ENCODE data around the gene KCNT1.
"Not testable (repeated sequence)": the region's sequence is repeated elsewhere in the genome, so short reads cannot be mapped to it uniquely, and the experiment has no call there.

The KCNT1 gene

GRCh38 chr9:135701959-135702721, at the start of gene KCNT1:
KCNT1 (plus strand) TSS chr9:135702185; CDS start chr9:135702259, 74 bp downstream.
- peak; percentile 29 for DNase-seq

- no peak for DNase-seq
Measured at GRCh38 chr9:135655317-135655716, 46.7 kb upstream of the KCNT1 start.

GRCh38 chr9:135657416-135657815, 44.6 kb upstream of the KCNT1 start:
- DNase-seq = no peak

- no peak for DNase-seq
Measured at GRCh38 chr9:135659252-135659651, 42.7 kb upstream of the KCNT1 start.

- DNase-seq = no peak
Measured at GRCh38 chr9:135660407-135660806, 41.6 kb upstream of the KCNT1 start.

- DNase-seq = no peak
Measured at GRCh38 chr9:135661816-135662560, 40.0 kb upstream of the KCNT1 start.

GRCh38 chr9:135662758-135663450, 39.1 kb upstream of the KCNT1 start, which contains the start of gene LCN9:
LCN9 (plus strand) TSS chr9:135663309; CDS start chr9:135663322, 13 bp downstream.
- DNase-seq = no peak

GRCh38 chr9:135663451-135663770, 38.6 kb upstream of the KCNT1 start:
- DNase-seq = no peak

GRCh38 chr9:135663857-135664256, 38.1 kb upstream of the KCNT1 start:
- DNase-seq = no peak

GRCh38 chr9:135664266-135664665, 37.7 kb upstream of the KCNT1 start:
- no peak for DNase-seq

GRCh38 chr9:135664801-135665794, 36.9 kb upstream of the KCNT1 start:
- DNase-seq = no peak

GRCh38 chr9:135665795-135666189, 36.2 kb upstream of the KCNT1 start:
- no peak for DNase-seq

- no peak for DNase-seq
Measured at GRCh38 chr9:135666534-135667462, 35.2 kb upstream of the KCNT1 start.

- no peak for DNase-seq
Measured at GRCh38 chr9:135667463-135668001, 34.5 kb upstream of the KCNT1 start.

- not testable (repeated sequence) for DNase-seq
Measured at GRCh38 chr9:135669018-135669417, 33.0 kb upstream of the KCNT1 start.

- DNase-seq = no peak
Measured at GRCh38 chr9:135669616-135670285, 32.2 kb upstream of the KCNT1 start.

- DNase-seq = no peak
Measured at GRCh38 chr9:135670721-135671590, 31.0 kb upstream of the KCNT1 start.

- DNase-seq = no peak
Measured at GRCh38 chr9:135671591-135672041, 30.4 kb upstream of the KCNT1 start.

- not testable (repeated sequence) for DNase-seq
Measured at GRCh38 chr9:135672786-135673185, 29.2 kb upstream of the KCNT1 start.

All from DMS79 treated with DMSO at 0.1 percent for 48 hours (cell line).